SIG-M5 treated with dmso at 0.1 percent for 504 hours (cell line): ENCODE results near the gene ZNF217.
A peak's percentile ranks its signal among the peaks of the same experiment; 100 is the strongest.
"Not testable (repeated sequence)": the region's sequence is repeated elsewhere in the genome, so short reads cannot be mapped to it uniquely, and the experiment has no call there.

Experiments
- DNase-seq: peaks from one replicate; lab custom pipeline; 2025; ENCODE audit not compliant: unreplicated experiment; lab: John Stamatoyannopoulos, UW

ZNF217 gene

DNA sequence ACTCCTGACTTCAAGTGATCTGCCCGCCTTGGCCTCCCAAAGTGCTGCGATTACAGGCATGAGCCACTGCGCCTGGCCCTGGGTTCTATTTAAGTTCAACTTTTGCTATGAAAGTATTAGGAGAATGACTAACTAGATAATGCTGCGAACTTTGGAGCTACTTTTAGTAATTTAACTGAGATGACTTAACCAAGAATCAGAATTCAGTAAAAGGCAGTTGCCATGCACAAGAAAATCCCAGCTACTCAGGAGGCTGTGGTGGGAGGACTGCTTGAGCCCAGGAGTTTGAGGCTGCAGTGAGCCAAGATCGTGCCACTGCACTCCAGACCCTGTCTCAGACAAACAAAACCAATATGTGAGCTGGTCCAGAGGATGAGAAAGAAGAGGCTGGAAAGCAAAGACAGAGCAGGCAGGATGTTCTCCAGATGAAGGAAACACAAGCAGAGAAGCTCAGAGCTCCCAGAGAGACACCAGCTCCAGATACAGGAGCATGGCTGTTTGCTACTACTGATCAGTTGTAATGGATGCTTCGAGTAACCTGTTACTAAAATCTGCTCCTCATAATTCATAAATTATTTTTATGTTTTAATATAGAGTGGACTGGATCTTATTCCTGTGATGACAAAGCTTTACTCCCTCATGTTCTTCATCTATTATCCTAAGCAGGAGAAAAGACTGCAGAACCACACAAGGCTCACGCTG, 23.9 kb downstream of the ZNF217 start:
- DNase-seq = no peak

DNA sequence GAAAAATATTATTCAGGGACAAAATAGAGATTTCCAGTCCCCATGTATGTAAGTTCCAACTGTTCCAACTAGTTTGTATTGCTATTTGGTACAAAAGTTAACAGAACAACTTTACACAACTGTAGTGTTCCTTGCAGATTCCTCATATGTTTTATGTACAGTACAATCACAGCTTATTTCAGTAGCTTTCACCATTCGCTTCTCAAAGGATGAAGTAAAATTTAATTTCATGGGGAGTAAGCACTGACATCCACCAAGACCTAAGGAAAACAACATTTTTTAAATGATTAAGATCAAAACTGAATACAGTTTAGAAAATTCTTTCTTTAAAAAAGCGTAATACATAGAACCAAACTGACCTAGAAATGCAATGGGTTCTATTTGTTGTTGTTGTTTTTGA, 24.6 kb downstream of the ZNF217 start:
- DNase-seq = no peak

DNA sequence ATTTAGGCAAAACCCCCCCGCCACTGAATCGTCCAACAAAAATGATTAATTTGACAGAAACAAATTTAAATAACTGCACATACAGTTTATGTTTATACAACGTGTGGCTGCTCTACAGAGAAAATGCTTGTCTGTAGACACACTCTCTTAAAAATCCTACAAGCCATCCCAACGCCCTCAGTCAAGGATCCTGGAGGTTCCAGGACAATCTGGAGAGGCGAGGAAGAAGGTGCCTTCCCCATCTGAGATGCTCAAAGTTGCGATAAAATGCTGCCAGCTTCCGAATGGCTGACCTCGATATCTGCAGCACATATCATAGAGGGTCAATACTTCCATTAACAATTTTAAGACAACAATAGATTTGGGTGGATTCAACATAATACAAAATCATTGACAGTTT, 25.3 kb downstream of the ZNF217 start:
- DNase-seq = no peak

DNA sequence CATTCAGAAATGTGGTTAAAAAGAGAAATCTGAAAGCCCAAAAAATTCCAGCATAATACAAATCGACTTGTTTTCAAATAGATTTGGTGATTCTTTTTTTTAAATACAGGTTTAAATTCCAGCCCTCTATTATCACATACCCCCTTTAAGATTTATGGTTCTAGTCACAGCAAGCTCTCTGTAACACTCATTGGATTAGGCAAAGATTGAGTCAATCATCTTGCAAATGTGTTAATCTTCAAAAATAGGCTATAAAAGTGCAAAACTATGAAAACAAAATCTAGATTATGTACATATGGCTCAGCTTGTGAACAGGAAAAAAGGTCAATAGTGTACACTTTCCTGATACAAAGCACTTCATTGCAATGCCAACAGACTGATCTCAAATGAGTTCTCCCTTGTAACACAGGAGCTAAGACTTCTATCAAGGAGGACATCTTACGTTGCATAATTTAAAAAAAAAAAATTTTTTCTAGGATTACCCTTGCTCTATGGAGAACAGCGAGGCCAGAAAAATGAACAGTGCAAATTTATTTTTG, 26.2 kb downstream of the ZNF217 start:
- no peak for DNase-seq

DNA sequence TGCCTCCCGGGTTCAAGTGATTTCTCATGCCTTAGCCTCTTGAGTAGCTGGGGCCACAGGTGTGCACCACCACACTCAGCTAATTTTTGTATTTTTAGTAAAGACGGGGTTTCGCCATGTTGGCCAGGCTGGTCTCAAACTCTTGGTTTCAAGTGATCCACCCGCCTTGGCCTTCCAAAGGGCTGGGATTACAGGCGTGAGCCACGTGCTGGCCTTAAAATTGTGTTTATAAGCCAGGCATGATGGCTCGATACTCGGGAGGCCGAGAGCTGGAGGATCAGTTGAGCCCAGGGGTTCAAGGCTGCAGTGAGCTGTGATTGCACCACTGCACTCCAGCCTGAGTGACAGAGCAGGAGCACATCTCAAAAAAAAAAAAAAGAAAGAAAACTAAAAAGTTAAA, 27.0 kb downstream of the ZNF217 start:
- DNase-seq = not testable (repeated sequence)

DNA sequence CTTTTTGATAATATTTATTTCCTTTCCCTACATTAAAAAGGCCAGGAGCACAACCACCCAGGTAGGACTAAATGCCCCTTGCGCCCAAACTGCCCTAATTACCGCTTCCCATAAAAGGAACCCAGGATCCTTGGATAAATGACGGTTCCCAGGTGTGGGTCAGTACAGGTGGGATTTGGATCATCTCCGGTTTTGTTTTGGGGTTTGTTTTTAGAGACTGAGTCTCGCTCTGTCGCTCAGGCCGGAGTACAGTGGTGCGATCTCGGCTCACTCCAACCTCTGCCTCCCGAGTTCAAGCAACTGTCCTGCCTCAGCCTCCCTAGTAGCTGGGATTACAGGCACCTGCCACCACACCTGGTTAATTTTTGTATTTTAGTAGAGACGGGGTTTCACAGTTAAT, 28.4 kb downstream of the ZNF217 start:
- no peak for DNase-seq

DNA sequence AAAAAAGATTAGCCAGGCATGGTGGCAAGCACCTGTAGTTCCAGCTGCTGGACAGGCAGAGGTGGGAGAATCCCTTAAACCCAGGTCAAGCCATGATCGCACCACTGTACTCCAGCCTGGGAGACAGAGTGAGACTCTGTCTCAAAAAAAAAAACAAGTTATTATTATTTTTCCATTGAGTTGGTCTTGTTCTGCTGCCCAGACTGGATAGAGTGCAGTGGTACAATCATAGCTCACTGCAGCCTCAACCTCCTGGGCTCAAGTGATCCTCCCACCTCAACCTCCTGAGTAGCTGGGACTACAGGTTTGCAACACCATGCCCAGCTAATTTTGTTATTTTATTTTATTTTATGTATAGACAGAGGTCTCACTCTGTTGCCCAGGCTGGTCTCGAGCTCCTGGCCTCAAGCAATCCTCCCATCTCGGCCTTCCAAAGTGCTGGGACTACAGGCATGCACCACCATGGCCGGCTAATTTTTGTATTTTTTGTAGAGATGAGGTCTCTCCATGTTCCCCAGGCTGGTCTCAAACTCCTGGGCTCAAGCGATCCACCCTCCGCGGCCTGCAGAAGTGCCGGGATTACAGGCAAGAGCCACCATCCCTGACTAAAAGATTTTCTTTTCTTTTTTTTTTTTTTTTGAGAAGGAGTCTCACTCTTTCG, 31.4 kb downstream of the ZNF217 start:
- not testable (repeated sequence) for DNase-seq

DNA sequence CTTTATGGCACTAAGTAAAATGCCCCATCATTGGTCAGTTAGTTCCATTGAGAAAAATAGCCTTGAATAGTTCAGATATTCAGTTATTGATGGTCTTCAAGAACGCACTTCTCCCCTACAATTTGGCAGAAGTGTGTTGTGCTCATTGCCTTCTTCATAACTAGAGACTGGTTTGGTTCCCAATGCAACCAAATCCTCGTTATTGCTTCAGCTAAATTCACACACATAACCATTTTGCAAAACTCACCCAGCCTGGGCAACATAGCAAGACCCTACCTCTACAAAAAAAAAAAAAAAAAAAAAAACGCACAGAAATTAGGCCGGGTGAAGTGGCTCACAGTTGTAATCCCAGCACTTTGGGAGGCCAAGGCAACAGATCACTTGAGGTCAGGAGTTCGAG, 32.1 kb downstream of the ZNF217 start:
- DNase-seq = no peak

DNA sequence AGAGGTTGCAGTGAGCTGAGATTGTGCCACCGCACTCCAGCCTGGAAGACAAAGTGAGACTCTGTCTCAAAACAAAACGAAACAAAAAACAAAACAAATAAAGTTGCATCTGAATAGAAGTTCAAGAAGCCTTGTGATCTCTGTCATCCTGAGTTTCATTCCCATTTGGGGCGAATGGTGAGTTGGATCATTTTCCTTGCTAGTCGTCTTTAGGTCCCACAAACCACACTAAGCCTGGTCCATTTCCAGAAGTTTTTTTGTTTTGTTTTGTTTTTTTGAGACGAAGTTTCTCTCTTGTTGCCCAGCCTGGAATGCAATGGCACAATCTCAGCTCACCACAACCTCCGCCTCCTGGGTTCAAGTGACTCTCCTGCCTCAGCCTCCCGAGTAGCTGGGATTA, 33.8 kb downstream of the ZNF217 start:
- DNase-seq = no peak

DNA sequence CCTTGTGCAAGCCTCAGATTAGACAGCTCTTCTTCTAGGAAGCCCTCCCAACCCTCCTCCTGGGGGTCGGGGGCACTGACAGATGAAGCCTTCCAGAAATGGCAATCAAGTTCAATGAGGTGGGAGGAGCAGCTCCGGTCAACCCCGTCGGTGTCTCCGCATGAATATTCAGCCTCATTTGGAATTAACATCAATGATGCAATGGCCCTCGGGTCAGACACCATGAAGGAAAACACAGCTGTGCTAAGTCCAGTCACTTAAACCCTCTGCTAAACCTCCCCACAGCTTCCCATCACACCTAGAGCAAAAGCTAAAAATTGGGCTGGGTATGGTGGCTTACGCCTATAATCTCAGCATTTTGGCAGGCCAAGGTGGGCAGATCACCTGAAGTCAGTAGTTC, 36.5 kb downstream of the ZNF217 start:
- DNase-seq = no peak

DNA sequence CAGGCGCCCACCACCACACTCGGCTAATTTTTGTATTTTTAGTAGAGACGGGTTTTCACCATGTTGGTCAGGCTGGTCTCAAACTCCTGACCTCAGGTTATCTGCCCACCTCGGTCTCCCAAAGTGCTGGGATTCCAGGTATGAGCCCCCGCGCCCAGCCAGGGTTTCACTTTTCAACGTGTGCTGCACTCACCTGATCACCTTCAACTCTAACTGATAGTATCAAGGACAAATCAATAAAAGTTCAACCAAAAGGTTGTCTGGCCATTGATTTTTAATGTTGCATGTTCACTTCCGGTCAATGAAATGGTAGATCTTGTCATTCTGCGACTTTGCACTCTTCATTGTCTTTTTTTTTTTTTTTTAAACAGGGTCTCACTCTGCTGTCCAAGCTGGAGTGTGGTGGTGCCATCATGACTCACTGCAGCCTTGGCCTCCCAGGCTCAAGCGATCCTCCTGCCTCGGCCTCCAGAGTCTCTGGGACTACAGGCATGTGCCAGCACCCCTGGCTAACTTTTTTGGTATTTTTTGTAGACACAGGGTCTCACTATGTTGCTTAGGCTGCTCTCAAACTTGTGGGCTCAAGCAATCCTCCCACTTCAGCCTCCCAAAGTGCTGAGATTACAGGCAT, 37.3 kb downstream of the ZNF217 start:
- DNase-seq = no peak

DNA sequence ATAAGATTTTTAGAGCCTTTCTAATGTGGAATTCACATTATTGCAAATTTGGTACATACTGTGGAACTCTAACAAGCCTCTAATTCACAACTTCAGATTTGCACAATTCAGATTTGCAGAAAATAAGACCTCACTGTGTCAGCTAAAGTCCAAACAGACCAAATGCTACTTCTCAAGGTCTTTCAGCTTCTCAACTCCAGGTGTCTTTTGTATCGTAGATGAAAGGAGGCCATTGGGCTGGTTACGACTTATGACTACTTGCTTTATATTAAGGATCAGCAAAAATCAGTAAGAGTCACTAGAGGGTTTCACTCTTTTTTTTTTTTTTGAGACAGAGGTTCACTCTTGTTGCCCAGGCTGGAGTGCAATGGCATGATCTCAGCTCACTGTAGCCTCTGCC, 37.8 kb downstream of the ZNF217 start:
- no peak for DNase-seq

DNA sequence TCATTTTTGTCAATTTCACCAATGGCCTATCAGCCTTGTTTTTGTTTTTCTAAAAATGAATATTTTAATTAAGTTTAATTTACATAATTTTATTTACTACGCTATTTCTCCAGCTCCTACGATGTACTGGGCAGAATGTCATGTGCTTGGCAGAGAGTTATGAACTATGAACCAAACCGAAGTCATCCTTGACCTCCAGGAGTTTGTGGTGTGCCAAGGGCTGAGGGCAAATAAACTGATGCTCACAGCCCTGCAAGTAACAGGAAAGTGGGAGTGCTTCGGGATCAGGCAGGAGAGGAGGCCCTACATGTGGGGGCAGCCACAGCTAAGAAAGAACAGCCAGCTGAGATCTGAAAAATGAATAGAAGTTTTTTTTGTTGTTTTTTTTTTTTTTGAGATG, 38.6 kb downstream of the ZNF217 start:
- DNase-seq = no peak

DNA sequence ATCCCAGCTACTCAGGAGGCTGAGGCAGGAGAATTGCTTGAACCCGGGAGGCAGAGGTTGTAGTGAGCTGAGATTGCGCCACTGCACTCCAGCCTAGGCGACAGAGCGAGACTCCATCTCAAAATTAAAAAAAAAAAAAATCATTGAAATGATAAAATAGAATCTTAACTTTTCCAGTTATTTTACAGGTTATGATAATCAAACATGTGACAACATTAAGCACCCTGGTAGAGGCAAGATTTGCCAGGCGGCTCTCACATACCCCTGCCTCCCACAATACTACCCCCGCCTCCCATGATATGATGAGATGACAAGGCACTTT, 41.1 kb downstream of the ZNF217 start:
- DNase-seq = not testable (repeated sequence)

DNA sequence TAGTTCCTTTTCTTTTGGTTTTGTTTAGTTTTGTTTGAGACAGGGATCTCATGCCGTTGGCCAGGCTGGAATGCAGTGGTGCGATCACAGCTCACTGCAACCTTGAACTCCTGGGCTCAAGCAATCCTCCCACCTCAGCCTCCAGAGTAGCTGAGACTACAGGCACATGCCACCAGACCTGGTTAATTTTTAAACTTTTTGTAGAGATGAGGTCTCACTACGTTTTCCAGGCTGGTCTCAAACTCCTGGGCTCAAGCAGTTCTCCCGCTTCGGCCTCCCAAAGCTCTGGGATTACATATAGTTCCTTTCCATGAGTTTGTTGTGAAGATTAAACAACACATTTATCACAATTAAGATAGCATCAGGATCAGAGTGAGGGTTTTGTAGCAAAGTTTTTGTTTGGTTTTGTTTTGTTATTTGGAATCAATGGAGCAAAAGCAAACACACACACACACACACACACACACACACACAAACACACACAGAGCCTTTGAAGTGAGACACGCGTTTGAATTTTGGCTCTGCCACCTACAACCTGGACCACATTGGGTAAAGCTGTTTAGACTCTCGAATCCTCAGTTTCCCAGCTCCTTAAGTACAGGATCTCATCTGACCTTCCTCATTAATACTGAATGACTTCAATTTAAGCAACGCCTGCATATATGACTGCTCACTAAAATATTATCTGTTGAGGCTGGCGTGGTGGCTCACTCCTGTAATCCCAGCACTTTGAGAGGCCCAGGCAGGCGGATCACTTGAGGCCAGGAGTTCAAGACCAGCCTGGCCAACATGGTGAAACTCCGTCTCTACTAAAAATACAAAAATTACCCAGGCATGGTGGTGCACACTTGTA, 41.7 kb downstream of the ZNF217 start:
- DNase-seq = not testable (repeated sequence)

DNA sequence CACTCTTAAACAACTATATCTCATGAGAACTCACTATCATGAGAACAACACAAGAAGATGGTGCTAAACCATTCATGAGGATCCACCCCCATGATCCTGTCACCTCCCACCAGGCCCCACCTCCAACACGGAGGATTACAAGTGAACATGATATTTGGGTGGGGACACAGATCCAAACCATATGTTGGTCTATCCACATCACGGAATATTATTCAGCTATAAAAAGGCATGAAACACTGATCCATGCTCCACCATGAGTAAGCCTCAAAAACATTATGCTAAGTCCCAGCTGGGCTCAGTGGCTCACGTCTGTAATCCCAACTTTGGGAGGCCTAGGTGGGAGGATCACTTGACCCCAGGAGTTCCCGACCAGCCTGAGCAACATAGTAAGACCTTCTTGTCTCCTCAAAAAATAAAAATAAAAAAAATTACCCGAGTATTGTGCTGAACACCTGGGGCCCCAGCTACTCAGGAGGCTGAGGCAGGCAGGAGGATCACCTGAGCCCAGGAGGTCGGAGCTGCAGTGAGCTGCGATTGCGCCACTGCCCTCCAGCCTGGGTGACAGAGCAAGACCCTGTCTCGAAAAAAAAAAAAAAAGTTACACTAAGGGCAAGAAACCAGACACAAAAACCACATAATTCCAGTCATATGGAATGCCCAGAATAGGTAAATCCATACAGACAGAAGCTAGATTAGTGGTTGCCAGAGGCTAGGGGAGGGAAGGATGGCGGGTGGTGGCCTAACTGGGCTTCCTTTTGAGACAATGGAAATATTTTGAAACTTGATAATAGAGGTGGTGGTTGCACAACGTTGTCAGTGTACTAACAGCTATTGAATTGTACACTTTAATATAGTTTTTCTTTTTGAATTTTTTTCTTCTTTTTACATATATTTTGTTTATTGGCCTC, 43.1 kb downstream of the ZNF217 start:
- DNase-seq = peak; percentile 35

DNA sequence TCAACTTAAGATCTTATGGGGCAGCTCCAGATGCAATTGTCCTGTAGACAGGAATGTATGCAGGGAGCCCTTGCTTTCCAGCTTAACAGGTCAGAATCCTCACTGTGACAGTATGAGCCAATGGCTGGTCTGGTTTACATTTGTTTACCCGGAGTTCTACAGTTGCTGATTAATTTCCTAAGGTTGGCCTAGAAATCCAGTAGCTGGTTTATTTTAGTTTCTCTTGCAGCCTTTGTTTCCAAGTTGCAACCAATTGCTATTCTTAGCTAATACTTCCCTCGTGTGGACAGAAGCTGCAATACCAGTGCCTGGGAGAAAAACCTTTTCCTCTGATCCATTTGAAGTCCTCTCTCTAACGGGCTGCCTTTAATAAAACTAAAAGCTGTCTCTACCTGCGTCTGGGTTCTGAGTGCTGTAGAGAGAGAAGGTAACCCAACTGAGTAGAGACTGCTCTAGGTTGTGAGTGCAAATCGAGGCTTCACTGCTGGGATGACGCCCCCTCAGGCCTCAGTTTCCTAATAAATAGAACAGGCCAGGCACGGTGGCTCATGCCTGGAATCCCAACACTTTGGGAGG, 45.9 kb downstream of the ZNF217 start:
- peak; percentile 88 for DNase-seq

DNA sequence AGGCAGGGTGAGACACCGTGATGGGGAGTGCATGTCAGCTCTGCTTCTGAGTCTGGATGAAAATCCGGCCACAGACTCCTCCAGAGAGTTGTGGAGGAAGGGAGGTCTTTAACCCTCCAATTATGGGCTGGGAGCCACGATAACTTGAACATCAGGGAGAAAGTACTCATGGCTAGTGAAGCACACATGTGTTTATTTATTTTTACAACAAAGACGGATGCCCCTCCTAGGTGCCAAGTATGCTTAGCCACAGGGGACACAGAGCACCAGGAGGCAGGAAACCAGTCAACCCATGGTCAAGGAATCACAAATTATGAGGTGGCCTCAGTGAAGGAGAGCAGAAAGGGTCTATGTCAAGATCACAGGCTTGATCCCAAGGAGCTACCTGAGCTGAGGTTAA, 54.1 kb downstream of the ZNF217 start:
- DNase-seq = no peak

DNA sequence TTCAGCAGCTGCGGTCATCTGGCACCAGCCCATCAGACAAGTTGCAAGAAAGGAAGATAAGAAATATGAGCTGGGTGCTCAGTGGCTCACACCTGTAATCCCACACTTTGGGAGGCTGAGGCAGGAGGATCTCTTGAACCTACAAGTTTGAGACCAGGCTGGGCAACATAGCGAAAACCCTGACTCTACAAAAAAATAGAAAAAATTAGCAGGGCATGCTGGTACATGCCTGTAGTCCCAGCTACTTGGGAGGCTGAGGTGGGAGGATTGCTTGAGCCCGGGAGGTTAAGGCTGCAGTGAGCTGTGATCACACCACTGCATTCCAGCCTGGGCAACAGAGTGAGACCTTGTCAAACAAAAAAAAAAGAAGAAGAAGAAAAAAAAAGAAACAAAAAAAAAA, 57.3 kb downstream of the ZNF217 start:
- not testable (repeated sequence) for DNase-seq

DNA sequence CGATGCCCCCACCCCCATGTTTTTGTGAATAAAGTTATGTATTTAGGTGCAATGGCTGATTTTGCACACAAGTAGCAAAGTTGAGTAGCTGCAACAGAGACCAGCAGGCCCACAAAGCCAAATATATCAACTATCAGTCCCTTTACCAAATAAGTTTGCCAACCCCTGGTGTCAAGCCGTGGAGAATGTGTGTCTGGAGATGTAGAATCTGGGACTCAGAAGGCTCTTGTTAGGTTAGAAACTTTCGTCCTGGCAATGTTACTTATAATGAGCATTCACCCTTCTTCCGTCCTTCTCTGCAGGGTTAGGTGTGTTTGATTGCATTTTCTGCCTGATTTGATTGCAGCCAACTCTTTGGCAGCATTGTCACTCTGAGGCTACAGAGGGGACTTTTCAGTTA, 57.8 kb downstream of the ZNF217 start:
- DNase-seq = no peak
